Activated T-helper 1 cell treated with anti-CD3 and anti-CD28 coated beads, Interleukin-12 subunit alpha, Interleukin-12 subunit beta, Interleukin-2, Interleukin-4 antibody, amounts not matched to agents 30 ng/mL and 10 ng/mL and 1 ng/mL, durations not matched to agents 14 hours and 24 hours and 36 hours (primary cell): ENCODE measurements around the gene CPA3. TPM values are rescaled to one million over a fixed set of nuclear protein-coding genes. Genes with fewer than 3 reads are reported as not detected.

ENCODE experiments used
- DNase-seq: peaks from one replicate; pipeline ENCODE4 v3.0.0; 2021; ENCODE audit warnings: low spot score
- H3K27ac Mint-ChIP-seq: one replicate; pipeline ENCODE4 v1.8.0; 2021; ENCODE audit warnings: mild to moderate bottlenecking, mixed read lengths
- H3K27me3 Mint-ChIP-seq: one replicate; pipeline ENCODE4 v1.8.0; 2022; ENCODE audit warnings: mild to moderate bottlenecking, moderate library complexity, mixed read lengths; ENCODE audit not compliant: insufficient read depth
- H3K36me3 Mint-ChIP-seq: one replicate; pipeline ENCODE4 v1.8.0; 2021; ENCODE audit warnings: low read depth, mixed read lengths
- H3K4me1 Mint-ChIP-seq: one replicate; pipeline ENCODE4 v1.8.0; 2021; ENCODE audit warnings: low read depth, mixed read lengths
- H3K4me3 Mint-ChIP-seq: one replicate; pipeline ENCODE4 v1.8.0; 2021; ENCODE audit warnings: mild to moderate bottlenecking, moderate library complexity, mixed read lengths
- H3K9me3 Mint-ChIP-seq: one replicate; pipeline ENCODE4 v1.8.0; 2021; ENCODE audit warnings: mixed read lengths
- intact Hi-C: fragments of 100-400 bp; cut with micrococcal nuclease; formaldehyde crosslinking; loops from one replicate; pipeline ENCODE4 v1.15.1; 2024
- total RNA-seq: library from RNA; stranded (reverse); gene quantifications from 2 replicates; pipeline ENCODE4 v1.2.3, GENCODE V29; 2022

CPA3 gene
- not detected in 2 replicates for total RNA-seq

- Mint-ChIP-seq H3K4me3 (no peak within 1 kb of the TSS), H3K27me3 (peaks cover 14% of the 10 kb centered on the region), H3K4me1 (no peaks in the 10 kb centered on the region), H3K27ac (no peak within 1 kb of the TSS), H3K9me3 (no peaks in the 10 kb centered on the region), H3K36me3 (no peaks in the 10 kb centered on the region)
- DNase-seq, result no peak
- intact Hi-C loops, result no loop called here
Measured at GRCh38 chr3:148865049-148865448, at the start of gene CPA3. Gene CPA3, plus strand, starts transcription at chr3:148865296. Its CDS starts 12 bp downstream, at chr3:148865308.

GRCh38 chr3:148815316-148816110 lies 49.6 kb upstream of the CPA3 start:
- Mint-ChIP-seq H3K4me3 (no peak overlapping the region), H3K36me3 (no peaks in the 10 kb centered on the region), H3K27me3 (peaks cover 2% of the 10 kb centered on the region), H3K9me3 (no peaks in the 10 kb centered on the region), H3K27ac (no peak overlapping the region), H3K4me1 (no peaks in the 10 kb centered on the region)
- intact Hi-C loops, result no loop called here
- no peak for DNase-seq

GRCh38 chr3:148816427-148816826 lies 48.7 kb upstream of the CPA3 start:
- no peaks in the 10 kb centered on the region for H3K36me3 Mint-ChIP-seq
- no peak overlapping the region for H3K27ac Mint-ChIP-seq
- H3K9me3 Mint-ChIP-seq, result no peaks in the 10 kb centered on the region
- H3K4me1 Mint-ChIP-seq, result no peaks in the 10 kb centered on the region
- H3K4me3 Mint-ChIP-seq, result no peak overlapping the region
- H3K27me3 Mint-ChIP-seq, result peaks cover 2% of the 10 kb centered on the region
- DNase-seq, result no peak
- intact Hi-C loops, result no loop called here

- Mint-ChIP-seq H3K4me1 (no peaks in the 10 kb centered on the region), H3K27ac (no peak overlapping the region), H3K4me3 (no peak overlapping the region), H3K36me3 (no peaks in the 10 kb centered on the region), H3K9me3 (no peaks in the 10 kb centered on the region), H3K27me3 (peaks cover 2% of the 10 kb centered on the region)
- intact Hi-C loops, result no loop called here
- no peak for DNase-seq
Measured at GRCh38 chr3:148816981-148817525, 48.0 kb upstream of the CPA3 start.

GRCh38 chr3:148820361-148821245 lies 44.5 kb upstream of the CPA3 start:
- H3K4me3 Mint-ChIP-seq, result no peak overlapping the region
- no peaks in the 10 kb centered on the region for H3K36me3 Mint-ChIP-seq
- no peaks in the 10 kb centered on the region for H3K4me1 Mint-ChIP-seq
- DNase-seq, result no peak
- no peak overlapping the region for H3K27ac Mint-ChIP-seq
- H3K9me3 Mint-ChIP-seq, result no peaks in the 10 kb centered on the region
- intact Hi-C loops, result no loop called here
- peaks cover 2% of the 10 kb centered on the region for H3K27me3 Mint-ChIP-seq

GRCh38 chr3:148823026-148823425 lies 42.1 kb upstream of the CPA3 start:
- no peaks in the 10 kb centered on the region for H3K4me1 Mint-ChIP-seq
- H3K36me3 Mint-ChIP-seq, result no peaks in the 10 kb centered on the region
- DNase-seq, result no peak
- no peaks in the 10 kb centered on the region for H3K9me3 Mint-ChIP-seq
- intact Hi-C loops, result no loop called here
- no peak overlapping the region for H3K4me3 Mint-ChIP-seq
- H3K27ac Mint-ChIP-seq, result no peak overlapping the region
- peaks cover 1% of the 10 kb centered on the region for H3K27me3 Mint-ChIP-seq

GRCh38 chr3:148825476-148825875 lies 39.6 kb upstream of the CPA3 start:
- H3K4me1 Mint-ChIP-seq, result no peaks in the 10 kb centered on the region
- no peaks in the 10 kb centered on the region for H3K27me3 Mint-ChIP-seq
- intact Hi-C loops, result no loop called here
- no peak overlapping the region for H3K27ac Mint-ChIP-seq
- DNase-seq, result no peak
- no peaks in the 10 kb centered on the region for H3K9me3 Mint-ChIP-seq
- H3K4me3 Mint-ChIP-seq, result no peak overlapping the region
- no peaks in the 10 kb centered on the region for H3K36me3 Mint-ChIP-seq

GRCh38 chr3:148827585-148827984 lies 37.5 kb upstream of the CPA3 start, which contains the start of gene CPB1:
Gene CPB1, plus strand, starts transcription at chr3:148827811. Its CDS starts 13 bp downstream, at chr3:148827824.
- Mint-ChIP-seq H3K4me1 (no peaks in the 10 kb centered on the region), H3K27me3 (peaks cover 10% of the 10 kb centered on the region), H3K4me3 (no peak within 1 kb of the TSS), H3K27ac (no peak within 1 kb of the TSS), H3K36me3 (no peaks in the 10 kb centered on the region), H3K9me3 (no peaks in the 10 kb centered on the region)
- DNase-seq, result no peak
- intact Hi-C loops, result no loop called here

- no peaks in the 10 kb centered on the region for H3K4me1 Mint-ChIP-seq
- H3K27me3 Mint-ChIP-seq, result peaks cover 10% of the 10 kb centered on the region
- H3K36me3 Mint-ChIP-seq, result no peaks in the 10 kb centered on the region
- H3K4me3 Mint-ChIP-seq, result no peak overlapping the region
- H3K9me3 Mint-ChIP-seq, result no peaks in the 10 kb centered on the region
- no peak overlapping the region for H3K27ac Mint-ChIP-seq
- intact Hi-C loops, result no loop called here
- no peak for DNase-seq
Measured at GRCh38 chr3:148828136-148828690, 36.9 kb upstream of the CPA3 start.

- Mint-ChIP-seq H3K4me3 (no peak overlapping the region), H3K4me1 (no peaks in the 10 kb centered on the region), H3K27ac (no peak overlapping the region), H3K36me3 (no peaks in the 10 kb centered on the region), H3K9me3 (no peaks in the 10 kb centered on the region), H3K27me3 (peaks cover 12% of the 10 kb centered on the region)
- intact Hi-C loops, result no loop called here
- DNase-seq, result no peak
Measured at GRCh38 chr3:148829926-148830325, 35.2 kb upstream of the CPA3 start.

- no peak for DNase-seq
- no peak overlapping the region for H3K4me3 Mint-ChIP-seq
- H3K4me1 Mint-ChIP-seq, result no peaks in the 10 kb centered on the region
- no peaks in the 10 kb centered on the region for H3K36me3 Mint-ChIP-seq
- H3K27me3 Mint-ChIP-seq, result peaks cover 12% of the 10 kb centered on the region
- no peak overlapping the region for H3K27ac Mint-ChIP-seq
- intact Hi-C loops, result no loop called here
- no peaks in the 10 kb centered on the region for H3K9me3 Mint-ChIP-seq
Measured at GRCh38 chr3:148833223-148833622, 31.9 kb upstream of the CPA3 start.

- H3K27me3 Mint-ChIP-seq, result peaks cover 2% of the 10 kb centered on the region
- H3K4me3 Mint-ChIP-seq, result no peak overlapping the region
- no peak for DNase-seq
- no peaks in the 10 kb centered on the region for H3K36me3 Mint-ChIP-seq
- no peaks in the 10 kb centered on the region for H3K9me3 Mint-ChIP-seq
- no peak overlapping the region for H3K27ac Mint-ChIP-seq
- intact Hi-C loops, result no loop called here
- no peaks in the 10 kb centered on the region for H3K4me1 Mint-ChIP-seq
Measured at GRCh38 chr3:148839805-148840204, 25.3 kb upstream of the CPA3 start.

- no peaks in the 10 kb centered on the region for H3K4me1 Mint-ChIP-seq
- H3K9me3 Mint-ChIP-seq, result no peaks in the 10 kb centered on the region
- H3K4me3 Mint-ChIP-seq, result no peak overlapping the region
- H3K27me3 Mint-ChIP-seq, result peaks cover 2% of the 10 kb centered on the region
- no peaks in the 10 kb centered on the region for H3K36me3 Mint-ChIP-seq
- H3K27ac Mint-ChIP-seq, result no peak overlapping the region
- intact Hi-C loops, result no loop called here
- DNase-seq, result no peak
Measured at GRCh38 chr3:148840451-148840850, 24.6 kb upstream of the CPA3 start.
